GM12892 (cell line): ENCODE results near the gene RER1.

Source experiments
- POLR2A ChIP-seq: IDR thresholded peaks from 2 replicates; pipeline ENCODE4 v1.6.1; 2011; ENCODE audit warnings: low read depth, low read length, control low read depth
- POLR2AphosphoS5 ChIP-seq: IDR thresholded peaks from 2 replicates; pipeline ENCODE4 v1.6.1; 2011; ENCODE audit warnings: low read depth, low read length, control low read depth
- TAF1 ChIP-seq: IDR thresholded peaks from 2 replicates; pipeline ENCODE4 v1.6.1; 2011; ENCODE audit warnings: low read depth, mild to moderate bottlenecking, control low read depth, low read length, borderline replicate concordance

DNA sequence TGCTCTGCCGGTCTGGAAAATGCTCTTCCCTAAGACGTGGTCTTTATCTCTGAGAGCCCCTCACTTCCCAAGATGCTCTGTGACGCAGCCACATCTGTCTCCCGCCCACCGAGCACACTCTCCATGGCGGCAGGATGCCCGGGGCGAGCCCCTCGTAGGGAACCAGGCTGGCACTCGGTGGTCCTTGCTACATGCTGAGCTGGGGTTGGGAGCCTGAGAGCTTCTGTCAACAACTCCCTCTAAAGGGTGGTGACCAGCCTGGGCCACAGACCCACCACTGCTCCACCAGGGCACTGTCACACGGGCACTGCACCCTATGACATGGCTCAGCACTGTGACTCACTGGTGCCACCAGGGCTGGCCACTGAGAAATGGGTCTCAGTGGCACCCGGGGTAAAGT lies 18.1 kb downstream of the RER1 start:
- no peak for TF ChIP-seq TAF1
- TF ChIP-seq POLR2A: no peak
- TF ChIP-seq POLR2AphosphoS5: no peak
